Tibial nerve (tissue), 4 donors: ENCODE data around the gene SUGCT.

Experiments used
- EP300 ChIP-seq, 2 donors: sonication (generic); formaldehyde crosslinking; IDR thresholded peaks; one replicate each; pipeline ENCODE4 v1.6.1; 2017; ENCODE audit warnings: antibody characterized with exemption in 2 of 2, mild to moderate bottlenecking in 1 of 2
- POLR2A ChIP-seq, 2 donors: fragments of 450-650 bp; IDR thresholded peaks; one replicate each; pipeline ENCODE4 v1.6.1; 2017; ENCODE audit warnings: antibody characterized with exemption in 2 of 2, mild to moderate bottlenecking in 2 of 2, moderate library complexity in 2 of 2
- TF ChIP-seq, protein P1 (sequence below), 5 experiments: fragments of 200-600 bp in 3 of 5; fragments of 450-650 bp in 2 of 5; sonication (generic) in 3 of 5; IDR thresholded peaks; one replicate each; pipeline ENCODE4 v1.5.1; 2016 to 2019; ENCODE audit warnings: antibody characterized with exemption in 5 of 5, mild to moderate bottlenecking in 3 of 5, moderate library complexity in 2 of 5

DNA sequence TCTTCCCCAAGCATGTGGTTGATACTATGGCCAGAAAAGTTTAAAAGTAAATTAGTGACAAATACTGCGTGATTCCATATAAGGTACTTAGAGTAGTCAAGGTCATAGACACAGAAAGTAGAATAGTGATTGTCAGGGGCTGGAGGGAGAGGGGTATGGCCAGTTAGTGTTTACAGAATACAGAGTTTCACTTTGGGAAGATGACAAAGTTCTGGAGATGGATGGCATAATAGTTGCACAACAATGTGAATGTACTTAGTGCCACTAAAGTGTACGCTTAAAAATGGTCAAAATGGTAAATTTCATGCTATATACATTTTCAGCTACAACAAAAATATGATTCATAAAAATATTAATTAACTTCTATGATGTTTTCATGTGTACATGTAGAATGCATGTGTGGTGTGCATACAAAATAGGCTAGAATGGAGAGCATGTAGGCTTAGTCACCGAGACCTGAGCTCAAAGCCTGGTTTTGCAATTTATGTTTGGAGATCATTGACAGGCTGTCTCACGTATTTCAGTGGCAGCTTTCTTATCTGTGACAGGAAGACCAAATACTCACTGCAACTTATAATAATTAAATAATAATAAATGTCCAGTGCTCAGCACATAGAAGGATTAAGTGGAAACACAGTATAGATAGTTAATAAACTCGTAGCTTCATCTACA, 625.6 kb downstream of the SUGCT start:
- TF ChIP-seq, protein P1, sequence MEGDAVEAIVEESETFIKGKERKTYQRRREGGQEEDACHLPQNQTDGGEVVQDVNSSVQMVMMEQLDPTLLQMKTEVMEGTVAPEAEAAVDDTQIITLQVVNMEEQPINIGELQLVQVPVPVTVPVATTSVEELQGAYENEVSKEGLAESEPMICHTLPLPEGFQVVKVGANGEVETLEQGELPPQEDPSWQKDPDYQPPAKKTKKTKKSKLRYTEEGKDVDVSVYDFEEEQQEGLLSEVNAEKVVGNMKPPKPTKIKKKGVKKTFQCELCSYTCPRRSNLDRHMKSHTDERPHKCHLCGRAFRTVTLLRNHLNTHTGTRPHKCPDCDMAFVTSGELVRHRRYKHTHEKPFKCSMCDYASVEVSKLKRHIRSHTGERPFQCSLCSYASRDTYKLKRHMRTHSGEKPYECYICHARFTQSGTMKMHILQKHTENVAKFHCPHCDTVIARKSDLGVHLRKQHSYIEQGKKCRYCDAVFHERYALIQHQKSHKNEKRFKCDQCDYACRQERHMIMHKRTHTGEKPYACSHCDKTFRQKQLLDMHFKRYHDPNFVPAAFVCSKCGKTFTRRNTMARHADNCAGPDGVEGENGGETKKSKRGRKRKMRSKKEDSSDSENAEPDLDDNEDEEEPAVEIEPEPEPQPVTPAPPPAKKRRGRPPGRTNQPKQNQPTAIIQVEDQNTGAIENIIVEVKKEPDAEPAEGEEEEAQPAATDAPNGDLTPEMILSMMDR (IDR thresholded peaks at IDR 0.05) = no peak
- TF ChIP-seq POLR2A (IDR thresholded peaks at IDR 0.05) = no peak
- TF ChIP-seq EP300 (IDR thresholded peaks at IDR 0.05) = no peak
